GM12873 (cell line): ENCODE results near the gene SLC25A13.

Source experiments
- TF ChIP-seq, protein P1 (sequence below): IDR thresholded peaks from 2 replicates; pipeline ENCODE4 v1.5.1; 2012; ENCODE audit warnings: low read depth, mild to moderate bottlenecking, moderate library complexity, low read length, control low read depth; ENCODE audit not compliant: insufficient read depth; ENCODE audit errors: missing control alignments

Gene SLC25A13

DNA sequence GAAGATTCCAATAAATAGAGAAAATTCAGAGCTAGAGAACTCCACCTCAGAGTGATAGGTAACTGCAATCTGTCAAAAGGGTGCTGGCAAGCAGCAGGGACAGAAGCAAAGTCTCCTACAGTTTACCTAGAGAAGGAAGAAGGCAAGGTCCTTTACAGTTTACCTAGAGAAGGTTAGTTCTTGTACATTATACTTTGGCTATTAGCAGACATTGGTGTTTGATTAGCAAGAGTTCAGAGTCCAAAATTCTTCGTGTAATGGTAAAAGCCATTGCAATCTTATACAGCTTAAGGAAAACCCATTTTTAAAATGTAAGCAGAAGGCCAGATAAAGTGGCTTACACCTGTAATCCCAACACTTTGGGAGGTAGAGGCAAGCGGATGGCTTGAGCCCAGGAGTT lies 45.9 kb downstream of the SLC25A13 start:
- TF ChIP-seq, protein P1, sequence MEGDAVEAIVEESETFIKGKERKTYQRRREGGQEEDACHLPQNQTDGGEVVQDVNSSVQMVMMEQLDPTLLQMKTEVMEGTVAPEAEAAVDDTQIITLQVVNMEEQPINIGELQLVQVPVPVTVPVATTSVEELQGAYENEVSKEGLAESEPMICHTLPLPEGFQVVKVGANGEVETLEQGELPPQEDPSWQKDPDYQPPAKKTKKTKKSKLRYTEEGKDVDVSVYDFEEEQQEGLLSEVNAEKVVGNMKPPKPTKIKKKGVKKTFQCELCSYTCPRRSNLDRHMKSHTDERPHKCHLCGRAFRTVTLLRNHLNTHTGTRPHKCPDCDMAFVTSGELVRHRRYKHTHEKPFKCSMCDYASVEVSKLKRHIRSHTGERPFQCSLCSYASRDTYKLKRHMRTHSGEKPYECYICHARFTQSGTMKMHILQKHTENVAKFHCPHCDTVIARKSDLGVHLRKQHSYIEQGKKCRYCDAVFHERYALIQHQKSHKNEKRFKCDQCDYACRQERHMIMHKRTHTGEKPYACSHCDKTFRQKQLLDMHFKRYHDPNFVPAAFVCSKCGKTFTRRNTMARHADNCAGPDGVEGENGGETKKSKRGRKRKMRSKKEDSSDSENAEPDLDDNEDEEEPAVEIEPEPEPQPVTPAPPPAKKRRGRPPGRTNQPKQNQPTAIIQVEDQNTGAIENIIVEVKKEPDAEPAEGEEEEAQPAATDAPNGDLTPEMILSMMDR = no peak

DNA sequence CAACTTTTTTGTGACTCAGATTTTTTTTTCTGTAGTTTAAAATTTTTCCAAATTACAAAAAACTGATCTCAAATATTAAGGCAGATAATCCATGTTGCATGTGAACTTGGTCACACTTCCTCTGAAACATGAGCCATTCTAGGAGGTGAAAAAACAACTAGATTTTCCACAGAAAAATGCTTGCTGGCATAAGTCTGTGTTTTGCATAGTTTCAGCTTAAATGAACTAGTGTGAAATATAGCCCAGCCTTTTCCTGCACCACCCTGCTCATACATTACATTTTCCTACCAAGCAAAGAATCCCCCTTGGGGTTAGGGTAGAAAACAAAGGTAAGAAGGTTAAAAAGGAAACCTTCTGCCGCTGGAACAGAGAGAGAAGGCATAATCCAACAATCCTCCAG lies 48.2 kb downstream of the SLC25A13 start:
- TF ChIP-seq, protein P1 = no peak

DNA sequence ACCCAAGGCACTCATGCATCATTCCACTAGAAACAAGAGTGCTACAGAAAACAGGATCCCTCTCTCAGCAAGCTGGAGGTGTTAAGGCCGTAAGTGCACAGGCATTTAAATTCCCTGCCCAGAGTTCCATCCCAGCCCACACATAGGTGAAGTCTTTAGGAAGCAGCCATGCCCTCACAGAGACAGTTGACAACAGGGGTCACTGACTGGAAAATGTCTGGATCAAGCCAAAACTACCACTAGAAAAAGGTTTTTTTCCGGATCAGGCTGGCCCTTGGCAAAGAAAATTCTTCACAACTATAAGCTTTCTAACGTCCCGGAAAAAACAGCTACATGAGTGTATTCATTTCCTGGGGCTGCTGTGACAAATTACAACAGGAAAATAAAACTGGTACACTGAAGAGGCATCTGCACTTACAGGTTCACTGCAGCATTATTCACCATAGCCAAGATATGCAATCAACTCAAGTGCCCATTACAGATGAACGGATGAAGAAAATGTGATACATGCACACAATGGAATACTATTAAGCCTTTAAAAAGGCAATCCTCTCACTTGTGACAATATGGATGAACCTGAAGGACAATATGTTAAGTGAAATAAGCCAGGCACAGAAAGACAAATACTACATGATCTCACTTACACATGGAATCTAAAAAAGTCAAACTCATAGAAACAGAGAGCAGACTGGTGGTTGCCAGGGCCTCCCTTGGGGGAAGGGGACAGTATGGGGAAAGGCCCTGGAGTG lies 52.5 kb downstream of the SLC25A13 start:
- TF ChIP-seq, protein P1 = no peak

DNA sequence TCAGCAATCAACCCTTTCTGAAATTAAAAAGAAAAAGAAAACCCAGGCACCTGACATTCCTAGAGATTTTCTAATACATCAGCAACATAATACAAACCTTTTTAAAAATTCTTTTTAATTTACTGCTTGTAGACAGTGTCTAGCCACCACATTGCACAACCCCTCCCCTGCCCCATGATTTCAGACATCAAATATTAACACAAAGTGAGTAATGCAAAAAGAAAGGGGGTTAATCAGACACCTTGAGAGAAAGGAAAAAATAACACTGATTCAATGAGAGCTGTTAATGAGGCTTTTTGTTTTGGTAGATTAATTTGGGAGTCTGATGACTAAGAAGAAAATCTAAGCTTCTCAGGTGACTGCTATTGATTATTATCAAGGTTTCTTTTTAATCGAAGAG lies 55.3 kb downstream of the SLC25A13 start:
- TF ChIP-seq, protein P1 = no peak

DNA sequence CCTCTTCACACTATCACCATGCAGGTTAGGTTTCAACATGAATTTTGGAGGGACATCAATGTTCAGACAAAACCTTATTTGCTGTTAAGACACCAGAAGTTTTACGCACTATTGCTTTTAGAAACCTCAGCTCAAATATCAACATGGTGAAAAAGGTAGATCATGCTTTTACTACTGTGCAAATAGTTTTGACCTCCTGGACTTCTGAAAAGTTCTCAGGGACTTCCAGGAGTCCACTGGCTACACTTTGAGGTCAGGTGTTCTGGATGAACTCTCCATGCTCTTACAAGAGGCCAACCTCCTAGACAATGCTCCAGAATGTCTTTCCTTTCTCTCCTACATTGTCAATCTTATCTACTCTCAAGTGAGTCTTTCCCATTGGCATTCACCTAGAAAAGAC lies 55.9 kb downstream of the SLC25A13 start:
- TF ChIP-seq, protein P1 = no peak

DNA sequence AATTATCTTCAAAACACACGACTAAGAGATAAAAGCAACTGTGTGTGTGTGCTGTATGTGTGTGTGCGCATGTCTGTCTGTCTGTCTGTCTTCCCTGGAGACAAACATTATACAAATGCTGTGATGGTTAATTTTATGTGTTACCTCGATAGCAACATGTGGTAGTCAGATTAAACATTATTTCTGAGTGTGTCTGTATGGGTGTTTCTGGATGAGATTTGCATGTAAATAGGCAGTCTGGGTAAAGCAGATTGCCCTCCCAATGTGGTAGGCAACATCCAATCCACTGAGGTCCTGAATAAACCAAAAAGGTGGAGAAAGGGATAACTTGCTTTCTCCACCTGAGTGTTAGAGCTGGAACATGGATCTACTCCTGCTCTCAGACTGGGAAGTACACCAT lies 67.9 kb downstream of the SLC25A13 start:
- TF ChIP-seq, protein P1 = no peak

DNA sequence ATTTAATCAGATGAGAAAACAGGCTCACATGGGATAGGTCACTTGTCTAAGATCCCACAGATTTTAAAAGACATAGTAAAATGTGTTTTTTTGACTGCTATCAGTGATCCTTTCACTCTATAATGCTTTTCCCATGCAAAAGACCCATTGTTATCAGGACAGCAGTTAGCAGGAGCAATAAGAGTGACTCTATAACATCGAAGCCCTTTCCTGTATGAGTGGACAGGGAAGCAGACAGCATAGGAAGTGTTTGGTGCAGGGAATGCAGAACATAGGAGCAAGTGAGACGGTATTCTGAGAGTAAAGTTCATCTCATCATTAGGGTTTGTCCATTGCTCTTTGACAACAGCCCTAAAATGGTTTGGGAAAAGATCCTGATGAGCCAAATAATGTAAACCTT lies 68.5 kb downstream of the SLC25A13 start:
- TF ChIP-seq, protein P1 = no peak
